ENCODE results near the gene MARCHF11. TPM values are rescaled to one million over a fixed set of nuclear protein-coding genes. Genes with fewer than 3 reads are reported as not detected.

The MARCHF11 gene
- not detected in 2 replicates for total RNA-seq

GRCh38 chr5:16179511-16179935 lies at the start of gene MARCHF11:
MARCHF11 (minus strand) TSS chr5:16179791; CDS start chr5:16179575, 216 bp downstream.

Small RNAs within 50 kb of the gene (small RNA-seq; reads per million reads assigned to genes)
- not detected for gene RNA5SP178

All from thoracic aorta endothelial cell (primary cell).